Activated T-helper 2 cell treated with anti-CD3 and anti-CD28 coated beads, Interferon-gamma antibody, Interleukin-2, Interleukin-4, amounts not matched to agents 10 μg/mL and 5 μg/mL and 100 μg/mL, durations not matched to agents 14 hours and 24 hours and 36 hours (primary cell): ENCODE results near the gene CCDC88C. TPM values are rescaled to one million over a fixed set of nuclear protein-coding genes. Genes with fewer than 3 reads are reported as not detected.
A peak's percentile ranks its signal among the peaks of the same experiment; 100 is the strongest.

ENCODE experiments used
- DNase-seq: peaks from one replicate; pipeline ENCODE4 v3.0.0; 2021; ENCODE audit warnings: low spot score
- H3K27ac Mint-ChIP-seq: one replicate; pipeline ENCODE4 v1.8.0; 2021; ENCODE audit warnings: mixed read lengths
- H3K27me3 Mint-ChIP-seq: one replicate; pipeline ENCODE4 v1.8.0; 2021; ENCODE audit warnings: low read depth, mixed read lengths
- H3K36me3 Mint-ChIP-seq: one replicate; pipeline ENCODE4 v1.8.0; 2021; ENCODE audit warnings: low read depth, mixed read lengths
- H3K4me1 Mint-ChIP-seq: one replicate; pipeline ENCODE4 v1.8.0; 2021; ENCODE audit warnings: low read depth, mixed read lengths
- H3K4me3 Mint-ChIP-seq: one replicate; pipeline ENCODE4 v1.8.0; 2021; ENCODE audit warnings: low read depth, mild to moderate bottlenecking, moderate library complexity, mixed read lengths
- H3K9me3 Mint-ChIP-seq: one replicate; pipeline ENCODE4 v1.8.0; 2021; ENCODE audit warnings: mixed read lengths
- intact Hi-C: fragments of 100-400 bp; cut with micrococcal nuclease; formaldehyde crosslinking; loops from one replicate; pipeline ENCODE4 v1.15.1; 2023
- total RNA-seq: library from RNA; stranded (reverse); gene quantifications from 2 replicates; pipeline ENCODE4 v1.2.3, GENCODE V29; 2022

Gene CCDC88C
- total RNA-seq, 1 donor from 2014 or later, result 95.3 TPM

- H3K27me3 Mint-ChIP-seq, result no peaks in the 10 kb centered on the region
- intact Hi-C loops, result no loop called here
- H3K4me1 Mint-ChIP-seq, result peaks cover 63% of the 10 kb centered on the region
- no peaks in the 10 kb centered on the region for H3K9me3 Mint-ChIP-seq
- H3K4me3 Mint-ChIP-seq, result no peak overlapping the region
- H3K36me3 Mint-ChIP-seq, result peaks cover 59% of the 10 kb centered on the region
- peak overlapping the region; percentile 43 for H3K27ac Mint-ChIP-seq
- no peak for DNase-seq
Measured at GRCh38 chr14:91358654-91359220, 58.9 kb downstream of the CCDC88C start.

GRCh38 chr14:91358025-91358319, 59.6 kb downstream of the CCDC88C start:
- Mint-ChIP-seq H3K36me3 (peaks cover 65% of the 10 kb centered on the region), H3K4me3 (no peak overlapping the region), H3K4me1 (peaks cover 70% of the 10 kb centered on the region), H3K27ac (no peak overlapping the region), H3K27me3 (no peaks in the 10 kb centered on the region), H3K9me3 (no peaks in the 10 kb centered on the region)
- intact Hi-C loops, result no loop called here
- DNase-seq, result no peak

GRCh38 chr14:91357272-91358024, 60.2 kb downstream of the CCDC88C start:
- H3K27me3 Mint-ChIP-seq, result no peaks in the 10 kb centered on the region
- DNase-seq, result no peak
- peaks cover 70% of the 10 kb centered on the region for H3K36me3 Mint-ChIP-seq
- peaks cover 70% of the 10 kb centered on the region for H3K4me1 Mint-ChIP-seq
- intact Hi-C loops, result no loop called here
- peak overlapping the region; percentile 13 for H3K27ac Mint-ChIP-seq
- H3K9me3 Mint-ChIP-seq, result no peaks in the 10 kb centered on the region
- no peak overlapping the region for H3K4me3 Mint-ChIP-seq

- intact Hi-C loops, result no loop called here
Measured at GRCh38 chr14:91356181-91356763, 61.3 kb downstream of the CCDC88C start.

GRCh38 chr14:91354979-91355685, 62.5 kb downstream of the CCDC88C start:
- Mint-ChIP-seq H3K9me3 (no peaks in the 10 kb centered on the region), H3K36me3 (peaks cover 58% of the 10 kb centered on the region), H3K27ac (peak overlapping the region; percentile 38), H3K4me3 (peak overlapping the region; percentile 1), H3K4me1 (peaks cover 78% of the 10 kb centered on the region), H3K27me3 (no peaks in the 10 kb centered on the region)
- intact Hi-C loops, result no loop called here
- no peak for DNase-seq

More at GRCh38 chr14:91356181-91356763, 61.3 kb downstream of the CCDC88C start:
- Mint-ChIP-seq H3K27ac (peak overlapping the region; percentile 29), H3K4me3 (peak overlapping the region; percentile 37), H3K36me3 (peaks cover 65% of the 10 kb centered on the region), H3K9me3 (no peaks in the 10 kb centered on the region), H3K27me3 (no peaks in the 10 kb centered on the region), H3K4me1 (peaks cover 73% of the 10 kb centered on the region)
- no peak for DNase-seq

- peaks cover 54% of the 10 kb centered on the region for H3K36me3 Mint-ChIP-seq
- peaks cover 81% of the 10 kb centered on the region for H3K4me1 Mint-ChIP-seq
- H3K9me3 Mint-ChIP-seq, result no peaks in the 10 kb centered on the region
- H3K4me3 Mint-ChIP-seq, result no peak overlapping the region
- no peaks in the 10 kb centered on the region for H3K27me3 Mint-ChIP-seq
- no peak for DNase-seq
- intact Hi-C loops, result no loop called here
- peak overlapping the region; percentile 23 for H3K27ac Mint-ChIP-seq
Measured at GRCh38 chr14:91354221-91354916, 63.3 kb downstream of the CCDC88C start.

GRCh38 chr14:91352728-91353692, 64.6 kb downstream of the CCDC88C start:
- Mint-ChIP-seq H3K36me3 (peaks cover 49% of the 10 kb centered on the region), H3K27me3 (no peaks in the 10 kb centered on the region), H3K9me3 (no peaks in the 10 kb centered on the region), H3K4me3 (no peak overlapping the region), H3K27ac (peak overlapping the region; percentile 48), H3K4me1 (peaks cover 83% of the 10 kb centered on the region)
- no peak for DNase-seq
- intact Hi-C loops, result no loop called here

GRCh38 chr14:91352053-91352452, 65.6 kb downstream of the CCDC88C start:
- Mint-ChIP-seq H3K27me3 (no peaks in the 10 kb centered on the region), H3K36me3 (peaks cover 48% of the 10 kb centered on the region), H3K9me3 (no peaks in the 10 kb centered on the region), H3K4me1 (peaks cover 81% of the 10 kb centered on the region), H3K27ac (peak overlapping the region; percentile 87), H3K4me3 (peak overlapping the region; percentile 40)
- no peak for DNase-seq
- intact Hi-C loops, result no loop called here

GRCh38 chr14:91351512-91351862, 66.1 kb downstream of the CCDC88C start:
- Mint-ChIP-seq H3K9me3 (no peaks in the 10 kb centered on the region), H3K27ac (peak overlapping the region; percentile 87), H3K36me3 (peaks cover 48% of the 10 kb centered on the region), H3K4me3 (peak overlapping the region; percentile 72), H3K27me3 (no peaks in the 10 kb centered on the region), H3K4me1 (peaks cover 81% of the 10 kb centered on the region)
- intact Hi-C loops, result loop anchor here (1.0 kb wide), 1 partner anchor 16 kb away; no protein-coding TSS in a partner anchor
- DNase-seq, result no peak

- peak overlapping the region; percentile 72 for H3K4me3 Mint-ChIP-seq
- H3K27me3 Mint-ChIP-seq, result no peaks in the 10 kb centered on the region
- intact Hi-C loops, result loop anchor here (1.0 kb wide), 2 partner anchors 16 to 22 kb away; no protein-coding TSS in a partner anchor
- peak; percentile 75 for DNase-seq
- peaks cover 80% of the 10 kb centered on the region for H3K4me1 Mint-ChIP-seq
- no peaks in the 10 kb centered on the region for H3K9me3 Mint-ChIP-seq
- peak overlapping the region; percentile 87 for H3K27ac Mint-ChIP-seq
- H3K36me3 Mint-ChIP-seq, result peaks cover 48% of the 10 kb centered on the region
Measured at GRCh38 chr14:91350813-91351511, 66.7 kb downstream of the CCDC88C start.

- H3K27me3 Mint-ChIP-seq, result no peaks in the 10 kb centered on the region
- H3K4me3 Mint-ChIP-seq, result peak overlapping the region; percentile 72
- DNase-seq, result no peak
- H3K36me3 Mint-ChIP-seq, result peaks cover 48% of the 10 kb centered on the region
- no peaks in the 10 kb centered on the region for H3K9me3 Mint-ChIP-seq
- H3K27ac Mint-ChIP-seq, result peak overlapping the region; percentile 87
- H3K4me1 Mint-ChIP-seq, result peaks cover 78% of the 10 kb centered on the region
- intact Hi-C loops, result loop anchor here (1.0 kb wide), 1 partner anchor 23 kb away; no protein-coding TSS in a partner anchor
Measured at GRCh38 chr14:91350483-91350812, 67.2 kb downstream of the CCDC88C start.
